GM19438 (cell line): ENCODE measurements around the gene ENTPD2.
"Not testable (repeated sequence)": the region's sequence is repeated elsewhere in the genome, so short reads cannot be mapped to it uniquely, and the experiment has no call there.

Source experiments
- ATAC-seq: cut with Tn5 transposase; IDR thresholded peaks from one replicate; pipeline ENCODE4 v1.9.1; 2021; ENCODE audit warnings: low read depth; ENCODE audit not compliant: unreplicated experiment

ENTPD2 gene

GRCh38 chr9:137065336-137065967, 11.6 kb upstream of the ENTPD2 start:
- no peak for ATAC-seq

GRCh38 chr9:137064880-137065164, 11.0 kb upstream of the ENTPD2 start:
- no peak for ATAC-seq

DNA sequence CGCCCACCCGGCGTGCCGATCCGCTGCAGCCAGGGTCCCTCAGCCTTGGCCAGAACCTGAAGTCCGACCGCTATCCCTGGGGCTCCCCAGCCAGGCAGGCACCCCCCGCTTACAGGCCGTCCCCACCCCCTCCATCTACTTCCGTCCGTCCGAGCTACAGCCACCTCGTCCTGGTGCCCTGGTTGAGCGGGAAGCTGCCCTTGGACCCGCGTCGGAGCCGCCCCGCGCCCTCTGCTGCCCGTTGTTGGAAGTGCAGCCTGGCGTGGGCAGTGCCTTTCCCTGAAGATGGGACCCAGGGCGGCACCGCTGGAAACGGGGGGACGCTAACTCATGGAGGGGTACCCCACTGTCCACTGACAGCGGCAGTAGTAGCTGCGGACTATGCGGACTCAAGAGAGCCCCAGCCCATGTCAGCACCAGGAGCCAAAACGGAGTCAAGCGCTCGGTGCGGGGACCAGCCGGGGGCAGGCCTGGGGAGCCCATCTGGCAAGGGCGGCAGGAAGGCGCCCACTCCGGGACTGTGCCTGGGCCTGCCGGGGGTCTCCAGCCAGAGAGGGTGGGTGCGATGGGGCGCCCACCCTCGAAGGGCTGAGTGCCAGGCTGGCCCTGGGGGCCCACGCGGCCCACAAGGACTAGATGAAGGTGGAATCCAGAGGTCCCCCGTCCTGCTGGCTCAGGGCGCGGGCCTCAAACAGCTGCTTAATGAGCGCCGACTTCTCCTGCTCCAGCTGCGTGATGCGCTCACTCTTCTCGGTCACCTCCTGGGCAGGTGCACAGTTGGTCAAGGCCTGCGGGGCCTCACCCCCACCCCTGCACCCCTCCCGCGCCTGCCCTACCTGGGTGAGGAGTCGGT, 10.4 kb upstream of the ENTPD2 start:
- no peak for ATAC-seq

- ATAC-seq = no peak
These were observed 9.6 kb upstream of the ENTPD2 start for GRCh38 chr9:137063311-137064026.

- not testable (repeated sequence) for ATAC-seq
These were observed 8.9 kb upstream of the ENTPD2 start for GRCh38 chr9:137062798-137063197.

DNA sequence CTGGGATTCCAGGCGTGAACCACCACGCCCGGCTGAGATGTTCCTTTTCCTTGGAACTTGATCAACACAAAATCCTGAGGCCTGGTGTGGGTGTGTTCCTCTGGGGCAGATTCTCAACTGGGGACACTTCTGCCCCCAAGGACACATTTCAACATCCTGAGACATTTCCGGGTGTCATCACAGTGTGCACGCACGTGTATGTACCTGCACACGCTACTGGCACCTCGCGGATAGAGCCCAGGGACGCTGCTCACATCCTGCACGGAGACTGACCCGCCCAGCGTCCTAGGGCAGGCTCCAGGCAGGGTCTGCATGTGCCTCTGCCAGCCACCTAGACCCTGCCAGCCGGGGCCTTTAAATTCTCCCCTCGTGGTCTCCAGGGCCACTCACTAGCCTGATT, 8.5 kb upstream of the ENTPD2 start:
- no peak for ATAC-seq

GRCh38 chr9:137058521-137059234, 4.8 kb upstream of the ENTPD2 start:
- ATAC-seq = no peak

DNA sequence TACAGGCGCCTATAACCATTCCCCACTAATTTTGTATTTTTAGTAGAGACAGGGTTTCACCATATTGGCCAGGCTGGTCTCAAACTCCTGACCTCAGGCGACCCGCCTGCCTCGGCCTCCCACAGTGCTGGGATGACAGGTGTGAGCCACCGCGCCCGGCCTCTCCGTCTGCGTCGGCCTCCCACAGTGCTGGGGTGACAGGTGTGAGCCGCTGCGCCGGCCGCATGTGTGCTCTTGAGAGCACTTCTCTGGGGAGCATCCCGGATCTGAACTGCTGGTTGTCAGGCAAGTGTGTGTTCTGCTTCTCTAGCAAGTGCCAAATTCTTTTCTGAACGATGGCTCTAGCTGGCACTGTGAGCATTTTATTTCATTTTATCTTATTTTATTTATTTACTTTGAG, 3.7 kb upstream of the ENTPD2 start:
- no peak for ATAC-seq

- no peak for ATAC-seq
These were observed 3.0 kb upstream of the ENTPD2 start for GRCh38 chr9:137056739-137057415.

DNA sequence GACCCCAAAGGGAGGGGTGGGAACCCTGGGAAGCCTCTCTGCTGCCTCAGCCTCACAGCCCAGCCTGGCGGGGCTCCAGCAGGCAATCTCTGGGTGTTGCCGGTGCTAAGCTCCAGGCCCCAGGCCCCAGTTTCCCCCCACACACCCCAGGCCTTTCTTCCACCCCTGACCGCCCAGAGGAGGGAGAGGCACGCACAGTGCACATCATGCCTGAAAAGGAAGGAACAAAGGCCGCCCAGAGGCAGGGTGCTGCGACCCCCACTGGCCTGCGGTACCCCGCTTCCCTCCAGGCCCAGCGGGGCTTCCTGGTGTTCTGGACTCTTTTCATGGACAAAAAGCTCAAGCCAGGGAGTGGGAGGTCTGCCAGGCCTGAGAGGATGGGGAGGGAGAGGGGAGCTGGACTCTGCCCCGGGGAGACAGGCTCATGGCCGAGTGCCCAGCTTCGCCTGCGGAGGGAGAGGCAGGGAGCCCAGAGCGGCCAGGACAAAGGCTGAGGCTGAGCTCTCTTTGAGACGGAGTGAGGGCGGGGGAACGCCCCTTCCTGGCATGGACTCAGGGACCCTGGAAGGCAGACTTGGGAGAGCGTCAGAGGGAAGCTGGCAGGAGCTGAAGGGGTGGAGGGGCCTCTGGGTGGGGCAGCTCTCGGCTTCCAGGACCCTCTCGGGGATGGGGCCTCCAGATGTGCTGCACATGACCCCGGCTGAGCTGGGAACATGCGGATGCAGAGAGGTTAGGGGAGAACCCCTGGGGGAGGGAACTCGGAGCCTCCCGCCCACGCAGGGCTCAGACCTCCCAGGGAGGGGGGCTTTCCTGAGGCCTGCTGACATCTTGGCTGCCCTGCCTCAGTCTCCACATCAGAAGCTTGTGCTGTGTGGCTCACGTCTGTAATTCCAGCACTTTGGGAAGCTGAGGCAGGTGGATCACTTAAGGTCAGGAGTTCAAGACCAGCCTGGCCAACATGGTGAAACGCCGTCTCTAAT, 1.8 kb upstream of the ENTPD2 start:
- no peak for ATAC-seq

- ATAC-seq = no peak
These were observed 1.1 kb upstream of the ENTPD2 start for GRCh38 chr9:137054932-137055384.

GRCh38 chr9:137052998-137053943, 590 bp downstream of the ENTPD2 start:
- no peak for ATAC-seq

GRCh38 chr9:137052293-137052692, 1.6 kb downstream of the ENTPD2 start:
- ATAC-seq = no peak

- ATAC-seq = no peak
These were observed 2.6 kb downstream of the ENTPD2 start for GRCh38 chr9:137051145-137051724.

DNA sequence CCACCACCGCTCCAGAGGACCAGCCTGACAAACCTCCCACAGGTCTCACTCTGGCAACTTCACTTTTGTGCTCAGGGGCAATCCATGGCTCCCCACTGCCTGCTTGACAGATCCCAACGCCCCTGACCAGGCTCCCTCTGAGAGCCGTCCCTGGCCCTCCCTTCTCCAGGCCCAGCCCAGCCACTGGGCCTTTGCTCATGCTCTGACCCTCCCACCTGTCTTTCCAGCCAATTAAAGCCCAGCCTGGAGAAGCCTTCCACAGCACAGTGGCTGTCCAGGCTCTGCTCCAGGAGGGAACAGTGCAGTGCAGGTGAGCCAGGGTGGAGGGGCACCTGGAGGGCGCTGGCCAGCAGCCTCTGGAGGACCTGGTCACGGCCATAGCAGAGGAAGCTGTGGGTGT, 3.3 kb downstream of the ENTPD2 start:
- no peak for ATAC-seq

GRCh38 chr9:137049544-137050449, 4.1 kb downstream of the ENTPD2 start:
- ATAC-seq = no peak
